GM11168 (cell line): ENCODE data around the gene SSBP3.
"Not testable (repeated sequence)": the region's sequence is repeated elsewhere in the genome, so short reads cannot be mapped to it uniquely, and the experiment has no call there.

Source experiments
- in situ Hi-C: fragments of 300-500 bp; cut with MboI; formaldehyde crosslinking; loops from one replicate; pipeline ENCODE4 v1.12.0; 2022; ENCODE audit warnings: low sequenced_read_pairs; ENCODE audit not compliant: unreplicated experiment

Gene SSBP3

GRCh38 chr1:54396261-54396933 lies 9.8 kb downstream of the SSBP3 start:
- in situ Hi-C loops, result no loop called here

- in situ Hi-C loops, result no loop called here
These were observed 10.8 kb downstream of the SSBP3 start for GRCh38 chr1:54395281-54395934.

- in situ Hi-C loops, result no loop called here
These were observed 12.1 kb downstream of the SSBP3 start for GRCh38 chr1:54394104-54394503.

- in situ Hi-C loops, result no loop called here
These were observed 13.8 kb downstream of the SSBP3 start for GRCh38 chr1:54392401-54392800.

GRCh38 chr1:54391450-54392209 lies 14.6 kb downstream of the SSBP3 start:
- in situ Hi-C loops, result no loop called here

- in situ Hi-C loops, result no loop called here
These were observed 15.5 kb downstream of the SSBP3 start for GRCh38 chr1:54390655-54391054.

- in situ Hi-C loops, result not testable (repeated sequence)
These were observed 16.6 kb downstream of the SSBP3 start for GRCh38 chr1:54389608-54390007.

- in situ Hi-C loops, result no loop called here
These were observed 18.8 kb downstream of the SSBP3 start for GRCh38 chr1:54387419-54387818.

- in situ Hi-C loops, result no loop called here
These were observed 20.5 kb downstream of the SSBP3 start for GRCh38 chr1:54385727-54386022.

- in situ Hi-C loops, result no loop called here
These were observed 21.1 kb downstream of the SSBP3 start for GRCh38 chr1:54384918-54385726.

GRCh38 chr1:54384471-54384870 lies 21.7 kb downstream of the SSBP3 start:
- in situ Hi-C loops, result no loop called here

- in situ Hi-C loops, result no loop called here
These were observed 24.7 kb downstream of the SSBP3 start for GRCh38 chr1:54381524-54381923.

- in situ Hi-C loops, result no loop called here
These were observed 25.8 kb downstream of the SSBP3 start for GRCh38 chr1:54380290-54380882.

- in situ Hi-C loops, result no loop called here
These were observed 26.5 kb downstream of the SSBP3 start for GRCh38 chr1:54379555-54380289.

GRCh38 chr1:54378874-54379554 lies 27.2 kb downstream of the SSBP3 start:
- in situ Hi-C loops, result no loop called here

- in situ Hi-C loops, result no loop called here
These were observed 27.9 kb downstream of the SSBP3 start for GRCh38 chr1:54378157-54378873.

GRCh38 chr1:54377040-54377691 lies 29.0 kb downstream of the SSBP3 start:
- in situ Hi-C loops, result no loop called here

GRCh38 chr1:54376430-54377039 lies 29.7 kb downstream of the SSBP3 start:
- in situ Hi-C loops, result no loop called here
